ENCODE measurements around the gene PEA15.

PEA15 gene

GRCh38 chr1:160239582-160240299 is 34.6 kb downstream of the PEA15 start:
- no peak for DNase-seq (ENCODE audit: low spot score)

- DNase-seq (ENCODE audit: low spot score), result no peak
Observed at GRCh38 chr1:160243767-160244166, 38.6 kb downstream of the PEA15 start.

GRCh38 chr1:160244209-160244608 is 39.0 kb downstream of the PEA15 start:
- DNase-seq (ENCODE audit: low spot score), result no peak

- DNase-seq (ENCODE audit: low spot score), result no peak
Observed at GRCh38 chr1:160245434-160245833, 40.2 kb downstream of the PEA15 start.

- no peak for DNase-seq (ENCODE audit: low spot score)
Observed at GRCh38 chr1:160247053-160247452, 41.9 kb downstream of the PEA15 start.

- DNase-seq (ENCODE audit: low spot score), result no peak
Observed at GRCh38 chr1:160251011-160251410, 45.8 kb downstream of the PEA15 start.

GRCh38 chr1:160251687-160252526 is 46.7 kb downstream of the PEA15 start:
- peak; percentile 76 for DNase-seq (ENCODE audit: low spot score)

- no peak for DNase-seq (ENCODE audit: low spot score)
Observed at GRCh38 chr1:160255781-160256300, 50.7 kb downstream of the PEA15 start.

- DNase-seq (ENCODE audit: low spot score), result peak; percentile 92
Observed at GRCh38 chr1:160256396-160257046, 51.3 kb downstream of the PEA15 start.

GRCh38 chr1:160257411-160258015 is 52.3 kb downstream of the PEA15 start:
- no peak for DNase-seq (ENCODE audit: low spot score)

GRCh38 chr1:160258177-160258798 is 53.1 kb downstream of the PEA15 start:
- DNase-seq (ENCODE audit: low spot score), result no peak

GRCh38 chr1:160260406-160261382 is 55.5 kb downstream of the PEA15 start:
- peak; percentile 59 for DNase-seq (ENCODE audit: low spot score)

- peak; percentile 78 for DNase-seq (ENCODE audit: low spot score)
Observed at GRCh38 chr1:160261556-160261892, 56.3 kb downstream of the PEA15 start.

GRCh38 chr1:160261893-160262794 is 57.0 kb downstream of the PEA15 start, which contains the start of gene DCAF8:
Gene DCAF8, minus strand, starts transcription at chr1:160262549. Its CDS starts 18,541 bp downstream, at chr1:160244008.
- DNase-seq (ENCODE audit: low spot score), result peak; percentile 99

GRCh38 chr1:160264795-160265307 is 59.7 kb downstream of the PEA15 start:
- no peak for DNase-seq (ENCODE audit: low spot score)

Measured in hematopoietic multipotent progenitor cell treated with erythropoietin and hydrocortisone succinate and interleukin-3 and kit ligand, for 15 days (in vitro differentiated cells).